GM18873 (cell line): Measurements from ENCODE around the gene MTA1.

Source experiments
- ATAC-seq: cut with Tn5 transposase; IDR thresholded peaks from one replicate; pipeline ENCODE4 v1.9.1; 2021; ENCODE audit warnings: mild to moderate bottlenecking, moderate library complexity, moderate number of reproducible peaks; ENCODE audit not compliant: unreplicated experiment, low FRiP score

MTA1 gene

DNA sequence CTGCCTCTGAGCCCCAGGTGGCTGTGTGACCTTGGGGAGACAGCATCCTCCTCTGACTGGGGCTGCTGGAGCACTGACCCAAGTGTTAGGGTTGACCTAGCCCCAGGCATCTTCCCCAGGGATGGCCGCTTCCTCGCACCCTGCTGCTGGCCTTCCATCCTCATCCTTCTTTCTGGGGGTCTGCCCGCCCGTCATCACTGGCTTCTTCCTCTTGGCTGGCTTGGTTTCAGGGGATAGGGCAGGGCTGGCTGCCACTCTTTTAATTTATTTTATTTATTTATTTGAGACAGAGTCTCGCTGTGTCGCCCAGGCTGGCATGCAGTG lies 74.9 kb downstream of the MTA1 start:
- ATAC-seq = no peak

- no peak for ATAC-seq
These were observed 75.7 kb downstream of the MTA1 start for GRCh38 chr14:105495101-105495989.

DNA sequence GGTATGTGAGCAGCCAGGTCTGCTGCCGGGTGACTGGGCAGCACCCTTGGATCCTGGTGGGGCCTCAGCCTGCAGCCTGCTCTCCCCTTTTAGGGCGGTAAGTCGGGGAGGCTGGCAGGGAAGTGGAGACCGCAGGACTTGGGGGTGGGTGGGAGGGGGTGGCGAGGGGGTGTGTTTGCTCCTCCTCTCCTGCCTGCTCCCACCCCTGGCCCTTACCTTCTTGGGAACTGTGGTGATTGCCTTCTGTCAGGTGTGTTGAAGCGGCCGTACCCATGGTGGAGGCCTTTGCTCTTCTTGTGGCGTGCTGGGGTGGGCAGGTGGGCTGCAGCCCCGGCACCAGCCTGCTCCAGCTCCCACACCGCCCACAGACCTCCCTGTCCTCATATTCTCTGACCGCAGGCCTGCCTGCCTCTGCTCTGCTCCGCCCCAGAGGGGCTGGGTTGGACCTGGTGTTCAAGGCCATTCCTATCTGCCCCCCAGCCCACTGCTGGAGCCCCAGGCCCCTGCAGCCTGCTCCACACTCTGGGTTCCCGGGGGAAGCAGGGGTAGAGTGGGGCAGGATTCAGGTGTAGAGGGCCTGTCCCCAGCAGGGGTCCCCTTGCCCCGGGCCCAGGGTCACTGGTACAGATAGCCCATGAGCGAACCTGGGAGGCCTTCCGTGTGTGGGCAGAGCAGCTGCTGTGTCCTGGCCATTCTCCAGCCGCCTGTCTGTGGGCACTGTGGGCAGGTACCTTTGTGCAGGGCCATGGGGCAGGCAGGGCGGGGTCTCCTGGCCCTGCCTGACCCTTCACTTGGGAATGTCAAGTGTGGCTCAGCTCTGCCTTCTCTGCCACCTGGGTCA lies 76.6 kb downstream of the MTA1 start:
- no peak for ATAC-seq

DNA sequence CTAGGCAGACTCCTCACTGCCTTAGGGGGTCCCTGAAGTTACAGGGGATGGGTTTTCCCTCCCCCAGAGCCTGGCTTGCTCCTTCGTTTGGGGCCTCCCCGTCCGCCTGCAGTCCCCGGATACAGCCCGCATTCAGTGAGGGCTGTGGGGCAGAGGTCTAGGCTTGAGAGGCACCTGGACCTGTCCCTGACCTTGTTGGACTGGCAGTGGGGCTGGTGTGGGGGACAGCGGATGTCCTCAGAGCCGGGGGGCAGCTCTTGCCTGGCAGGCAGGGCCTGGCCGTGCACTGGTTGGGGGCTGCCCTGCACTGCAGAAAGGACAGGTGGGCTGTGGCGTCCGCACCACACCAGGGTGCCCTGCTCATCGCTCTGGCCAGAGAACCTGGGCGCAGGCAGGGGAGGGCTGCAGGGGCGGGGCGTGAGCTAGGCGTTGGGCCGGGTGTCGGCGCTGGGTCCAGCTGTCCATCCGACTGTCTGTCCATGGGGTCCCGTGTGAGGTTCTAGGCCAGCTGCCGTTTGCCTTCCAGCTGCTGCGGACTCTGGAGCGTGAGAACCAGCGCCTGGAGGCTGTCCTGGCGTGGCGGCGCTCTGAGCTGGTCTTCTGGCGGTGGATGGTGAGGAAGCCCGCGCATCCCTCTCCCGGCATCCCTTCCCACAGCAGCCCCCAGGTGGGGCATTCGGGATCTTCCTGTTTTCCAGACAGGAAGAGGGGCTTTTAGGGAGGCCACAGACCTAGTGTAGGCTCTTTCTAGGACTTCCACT lies 77.4 kb downstream of the MTA1 start:
- ATAC-seq = no peak

- ATAC-seq = no peak
These were observed 78.2 kb downstream of the MTA1 start for GRCh38 chr14:105497671-105498429.

- ATAC-seq = no peak
These were observed 79.0 kb downstream of the MTA1 start for GRCh38 chr14:105498430-105499255.

- no peak for ATAC-seq
These were observed 79.8 kb downstream of the MTA1 start for GRCh38 chr14:105499256-105500035.

DNA sequence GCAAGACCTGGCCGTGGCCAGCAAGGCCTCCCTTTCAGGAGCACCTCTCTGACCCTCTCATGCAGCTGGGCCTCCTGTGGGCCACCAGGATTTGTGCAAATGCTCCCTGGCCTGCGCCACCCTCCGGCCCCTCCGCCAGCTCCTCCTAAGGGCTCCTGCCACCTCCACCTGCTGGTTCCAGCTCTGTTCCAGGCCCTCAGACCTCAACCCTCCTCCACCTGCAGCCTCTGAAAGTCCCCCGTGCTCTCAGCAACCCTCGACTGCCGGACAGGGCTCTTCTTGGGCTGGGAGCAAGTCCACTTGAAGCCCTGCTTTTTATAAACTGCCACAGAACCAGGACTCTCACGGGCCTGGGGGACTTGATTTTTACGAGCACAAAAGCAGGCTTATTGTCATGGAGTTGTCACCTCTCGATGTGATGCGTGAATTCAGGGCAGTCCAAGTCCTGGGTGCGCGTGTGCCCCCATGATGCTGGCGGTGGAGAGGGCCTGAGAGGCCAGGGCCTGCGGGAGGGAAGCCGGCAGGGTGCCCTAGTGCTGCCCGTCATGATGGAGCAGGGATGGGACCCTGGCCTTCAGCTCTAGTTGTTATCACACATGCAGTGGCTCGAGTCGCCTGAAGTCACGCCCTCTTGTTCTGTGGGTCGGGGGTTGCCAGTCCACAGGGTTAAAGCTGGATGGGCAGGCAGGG lies 80.6 kb downstream of the MTA1 start:
- ATAC-seq = no peak

DNA sequence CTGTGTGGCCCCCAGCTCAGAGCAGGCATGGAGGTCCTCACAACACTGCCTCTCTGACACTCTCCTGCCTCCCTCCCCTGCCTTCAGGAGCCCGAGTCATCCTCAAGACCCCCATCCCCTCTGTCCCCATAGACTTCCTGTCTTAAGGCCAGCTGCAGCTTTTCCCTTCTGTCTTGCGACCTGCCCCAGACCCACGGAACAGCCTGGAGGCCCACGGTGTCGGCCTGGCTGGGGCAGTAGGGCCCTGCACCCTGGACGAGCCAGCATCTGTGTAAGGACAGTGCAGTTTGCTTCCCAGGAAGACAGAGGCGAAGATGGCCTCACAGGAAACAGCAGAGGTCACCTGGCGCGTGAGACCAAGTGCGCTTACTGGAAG lies 81.1 kb downstream of the MTA1 start:
- no peak for ATAC-seq

DNA sequence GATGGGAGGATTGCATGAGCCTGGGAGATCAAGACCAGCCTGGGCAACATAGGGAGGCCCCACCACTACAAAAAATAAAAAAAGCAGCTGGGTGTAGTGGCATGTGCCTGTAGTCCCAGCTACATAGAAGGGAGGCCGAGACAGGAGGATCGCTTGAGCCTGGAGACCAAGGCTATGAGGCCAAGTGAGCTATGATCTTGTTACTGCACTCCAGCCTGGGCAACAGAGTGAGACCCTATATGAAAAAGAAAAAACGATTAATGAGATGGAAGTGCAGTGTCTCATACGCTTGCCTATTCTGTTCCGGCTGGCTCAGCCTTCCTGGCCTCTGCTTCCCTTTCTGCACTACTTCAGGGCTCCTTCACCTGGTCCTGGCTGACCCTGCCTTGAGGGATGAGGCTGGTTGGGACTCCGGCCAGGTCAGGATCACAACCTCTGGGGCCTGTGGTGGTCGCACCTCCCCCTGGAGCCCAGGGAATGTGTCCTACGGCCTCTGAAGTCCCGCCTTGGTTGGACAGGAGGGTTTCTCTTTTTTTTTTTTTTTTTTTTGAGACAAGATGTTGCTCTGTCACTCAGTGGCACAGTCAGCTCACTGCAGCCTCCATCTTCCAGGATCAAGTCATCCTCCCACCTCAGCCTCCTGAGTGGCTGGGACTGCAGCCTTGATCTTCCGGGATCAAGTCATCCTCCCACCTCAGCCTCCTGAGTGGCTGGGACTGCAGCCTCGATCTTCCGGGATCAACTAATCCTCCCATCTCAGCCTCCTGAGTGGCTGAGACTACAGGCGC lies 82.1 kb downstream of the MTA1 start:
- no peak for ATAC-seq

DNA sequence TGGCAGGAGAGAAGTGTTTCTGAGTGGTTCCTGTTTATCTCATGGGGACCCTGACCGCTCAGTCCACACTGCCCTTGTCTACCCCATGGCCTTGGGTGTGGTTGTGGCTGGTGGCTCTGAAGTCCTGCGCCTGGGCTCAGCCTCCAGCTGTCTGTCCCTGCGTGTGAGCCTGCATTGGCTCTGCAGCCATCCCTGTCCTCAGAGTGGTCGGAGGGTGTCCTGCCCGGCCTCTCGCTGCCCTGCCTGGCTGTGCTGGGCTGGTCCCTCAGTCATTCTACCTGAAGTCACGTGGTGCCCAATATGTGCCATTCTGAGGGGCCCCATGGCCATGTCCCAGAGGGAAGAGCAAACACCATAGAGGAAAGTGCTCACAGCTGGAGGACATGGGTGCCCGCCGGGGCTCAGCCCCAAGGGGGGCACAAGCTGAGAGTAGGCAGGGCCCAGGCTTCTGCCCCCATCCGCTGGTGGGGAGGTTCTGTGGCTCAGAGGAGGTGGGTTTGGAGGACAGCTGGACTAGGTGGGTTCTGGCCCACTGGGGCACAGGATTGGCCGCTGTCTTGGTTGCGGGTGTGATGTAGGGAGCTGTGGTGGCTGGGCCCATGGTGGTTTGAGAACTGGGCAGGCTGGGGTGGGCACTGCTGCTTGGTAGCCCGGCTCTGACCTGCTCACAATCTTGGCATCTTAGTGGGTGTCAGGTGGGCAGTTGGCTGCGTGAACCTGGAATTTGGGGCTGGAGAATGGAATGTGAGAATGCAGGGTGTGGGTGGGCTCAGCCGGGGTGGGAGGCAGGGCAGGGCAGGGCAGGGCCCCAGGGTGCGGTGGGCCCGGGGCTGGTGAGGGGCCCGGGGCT lies 83.0 kb downstream of the MTA1 start:
- no peak for ATAC-seq

- no peak for ATAC-seq
These were observed 83.6 kb downstream of the MTA1 start for GRCh38 chr14:105503296-105503640.

DNA sequence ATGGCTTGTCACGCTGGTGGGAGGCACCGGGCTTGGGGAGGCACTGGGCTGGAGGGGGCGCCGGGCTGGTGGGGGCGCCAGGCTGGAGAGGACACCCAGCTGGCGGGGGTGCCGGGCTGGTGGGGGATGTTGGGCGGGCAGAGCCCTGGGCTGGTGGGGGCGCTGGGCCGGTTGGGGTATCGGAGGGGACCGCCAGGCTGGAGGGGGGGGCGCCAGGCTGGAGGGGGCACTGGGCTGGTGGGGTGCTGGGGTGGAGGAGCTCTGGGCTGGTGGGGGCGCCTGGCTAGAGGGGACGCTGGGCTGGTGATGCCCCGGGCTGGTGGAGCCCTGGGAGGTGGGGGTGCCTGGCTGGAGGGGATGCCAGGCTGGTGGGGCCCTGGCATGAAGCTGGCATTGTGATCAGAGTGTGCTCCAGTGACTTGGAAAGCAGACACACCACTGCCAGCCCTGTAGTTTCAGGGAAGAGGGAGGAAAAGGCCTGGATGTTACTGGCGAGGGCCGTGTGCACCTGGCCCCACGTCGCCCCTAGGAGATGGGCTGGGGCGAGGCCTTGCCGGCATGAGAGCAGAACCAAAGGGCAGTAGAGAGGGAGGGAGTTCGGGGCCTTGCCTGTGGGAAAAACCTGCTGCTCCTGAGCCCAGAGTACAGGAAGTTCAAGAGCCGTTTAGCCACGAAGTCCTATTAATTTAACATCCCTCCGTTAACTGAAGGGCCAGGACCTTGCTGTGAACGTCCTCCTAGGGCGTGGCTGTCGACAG lies 84.5 kb downstream of the MTA1 start:
- ATAC-seq = no peak

- no peak for ATAC-seq
These were observed 85.5 kb downstream of the MTA1 start for GRCh38 chr14:105505101-105505500.

- ATAC-seq = no peak
These were observed 87.6 kb downstream of the MTA1 start for GRCh38 chr14:105507247-105507646.

GRCh38 chr14:105508069-105508468 lies 88.4 kb downstream of the MTA1 start:
- no peak for ATAC-seq
